ENCODE data around the gene KPNA1. TPM values are rescaled to one million over a fixed set of nuclear protein-coding genes. Genes with fewer than 3 reads are reported as not detected.

Gene KPNA1
- polyA plus RNA-seq, 3 donors = 18.0 to 41.2 (median 38.5) TPM

DNA sequence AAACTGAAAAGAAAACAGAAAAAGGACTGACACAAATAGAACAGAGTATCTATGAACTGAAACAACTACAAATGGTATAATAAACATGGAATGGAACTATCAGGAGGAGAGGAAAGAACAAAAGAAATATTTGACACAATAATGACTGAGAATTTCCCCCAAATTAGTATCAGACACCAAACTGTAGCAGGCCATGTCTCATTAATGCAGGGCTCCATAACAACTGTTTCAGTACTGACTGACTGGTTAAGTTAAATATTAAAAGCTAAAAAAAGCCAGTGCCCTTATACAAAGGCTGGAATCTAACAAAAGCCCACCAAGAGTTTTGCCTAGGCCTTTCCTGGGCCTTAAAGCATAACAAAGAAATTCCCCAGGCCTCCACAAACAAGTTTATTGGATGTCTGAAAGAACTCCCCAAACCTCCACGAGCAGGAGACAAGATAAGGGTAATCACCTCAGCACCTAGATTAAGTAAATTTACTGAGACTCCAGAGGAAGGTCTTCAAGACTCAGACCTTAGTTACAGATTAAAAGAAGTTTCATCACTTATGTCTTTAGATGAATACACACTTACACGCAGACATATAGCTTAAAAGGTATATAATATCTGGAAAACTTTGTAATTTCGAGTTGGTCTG, 45.7 kb downstream of the KPNA1 start:
- no peak overlapping the region for H3K4me3 ChIP-seq (replicated peaks in 1 of 3; ENCODE audit: low read depth in 2 of 3, low read length in 3 of 3)
- H3K79me2 ChIP-seq (ENCODE audit: insufficient read depth, low read length) = peaks cover 57% of the 10 kb centered on the region
- no peak for DNase-seq
- H4K20me1 ChIP-seq (ENCODE audit: insufficient read depth, low read length) = peaks cover 67% of the 10 kb centered on the region
- H2AFZ ChIP-seq (ENCODE audit: insufficient read depth, low read depth, low read length, poor library complexity, severe bottlenecking) = no peak overlapping the region
- no peaks in the 10 kb centered on the region for H3K9me3 ChIP-seq (replicated peaks in 1 of 2; ENCODE audit: control insufficient read depth in 1 of 2, insufficient read depth in 1 of 2, low read length in 2 of 2)
- Mint-ChIP-seq H3K4me3 (no peak overlapping the region), H3K27ac (peak overlapping the region in 2 of 7 donors; percentile 46 to 72), H3K9me3 (no peaks in the 10 kb centered on the region), H3K36me3 (peaks cover 24 to 25% of the 10 kb centered on the region in 2 donors), H3K4me1 (peaks cover 9% of the 10 kb centered on the region), H3K27me3 (ENCODE audit: low read depth in 3 of 3) (no peaks in the 10 kb centered on the region)
- peaks cover 10 to 41% of the 10 kb centered on the region in 2 donors for H3K36me3 ChIP-seq (replicated peaks in 1 of 2; ENCODE audit: control insufficient read depth in 1 of 2, insufficient read depth in 2 of 2, low read length in 2 of 2)
- no peaks in the 10 kb centered on the region for H3K4me1 ChIP-seq (ENCODE audit: control insufficient read depth in 1 of 2, insufficient read depth in 2 of 2, low read length in 2 of 2)
- TF ChIP-seq, protein P1, sequence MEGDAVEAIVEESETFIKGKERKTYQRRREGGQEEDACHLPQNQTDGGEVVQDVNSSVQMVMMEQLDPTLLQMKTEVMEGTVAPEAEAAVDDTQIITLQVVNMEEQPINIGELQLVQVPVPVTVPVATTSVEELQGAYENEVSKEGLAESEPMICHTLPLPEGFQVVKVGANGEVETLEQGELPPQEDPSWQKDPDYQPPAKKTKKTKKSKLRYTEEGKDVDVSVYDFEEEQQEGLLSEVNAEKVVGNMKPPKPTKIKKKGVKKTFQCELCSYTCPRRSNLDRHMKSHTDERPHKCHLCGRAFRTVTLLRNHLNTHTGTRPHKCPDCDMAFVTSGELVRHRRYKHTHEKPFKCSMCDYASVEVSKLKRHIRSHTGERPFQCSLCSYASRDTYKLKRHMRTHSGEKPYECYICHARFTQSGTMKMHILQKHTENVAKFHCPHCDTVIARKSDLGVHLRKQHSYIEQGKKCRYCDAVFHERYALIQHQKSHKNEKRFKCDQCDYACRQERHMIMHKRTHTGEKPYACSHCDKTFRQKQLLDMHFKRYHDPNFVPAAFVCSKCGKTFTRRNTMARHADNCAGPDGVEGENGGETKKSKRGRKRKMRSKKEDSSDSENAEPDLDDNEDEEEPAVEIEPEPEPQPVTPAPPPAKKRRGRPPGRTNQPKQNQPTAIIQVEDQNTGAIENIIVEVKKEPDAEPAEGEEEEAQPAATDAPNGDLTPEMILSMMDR (IDR thresholded peaks at IDR 0.05) = no peak
- no peak overlapping the region for H3K4me2 ChIP-seq (replicated peaks; ENCODE audit: extremely low read depth, low read length, poor library complexity, severe bottlenecking)
- no peaks in the 10 kb centered on the region for H3K27me3 ChIP-seq (ENCODE audit: control insufficient read depth in 2 of 2, insufficient read depth in 2 of 2, low read length in 2 of 2)
- WGBS (ENCODE audit: insufficient coverage) = no CpG with 5 or more reads among the region's 3 CpGs
- intact Hi-C loops (cut with micrococcal nuclease) = loop anchor here in 1 of 2 donors (10.0 kb wide), 1 partner anchor 46 kb away; the partner anchor contains the start of gene KPNA1
- no peak overlapping the region for H3K27ac ChIP-seq (ENCODE audit: low read depth in 1 of 2, low read length in 2 of 2)
- H3K9ac ChIP-seq (ENCODE audit: insufficient read depth, low read length, poor library complexity, severe bottlenecking) = no peak overlapping the region

DNA sequence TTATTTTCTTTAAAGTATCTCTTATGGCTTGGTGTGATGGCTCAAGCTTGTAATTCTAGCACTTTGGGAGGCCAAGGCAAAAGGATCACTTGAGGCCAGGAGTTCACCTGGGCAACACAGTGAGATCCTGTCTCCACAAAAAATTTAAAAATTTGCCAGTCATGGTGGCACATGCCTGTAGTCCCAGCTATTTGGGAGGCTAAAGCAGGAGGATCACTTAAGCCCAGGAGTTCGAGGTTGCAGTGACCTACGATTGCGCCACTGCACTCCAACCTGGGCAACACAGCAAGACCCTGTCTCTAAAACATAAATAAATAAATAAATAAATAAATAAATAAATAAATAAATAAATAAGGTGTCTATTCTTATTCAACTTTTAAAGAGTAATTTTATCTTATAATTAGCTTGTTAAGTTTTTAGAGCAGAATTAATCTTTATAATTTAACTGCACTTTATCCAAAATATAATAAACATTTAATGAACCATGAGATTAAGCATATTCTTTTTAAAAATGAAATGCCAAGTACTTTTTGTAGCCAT, 48.0 kb downstream of the KPNA1 start:
- Histone ChIP-seq H3K9me3 (replicated peaks in 1 of 2; ENCODE audit: control insufficient read depth in 1 of 2, insufficient read depth in 1 of 2, low read length in 2 of 2) (no peaks in the 10 kb centered on the region), H3K4me3 (replicated peaks in 1 of 3; ENCODE audit: low read depth in 2 of 3, low read length in 3 of 3) (no peak overlapping the region), H3K27me3 (ENCODE audit: control insufficient read depth in 2 of 2, insufficient read depth in 2 of 2, low read length in 2 of 2) (no peaks in the 10 kb centered on the region), H3K4me1 (ENCODE audit: control insufficient read depth in 1 of 2, insufficient read depth in 2 of 2, low read length in 2 of 2) (no peaks in the 10 kb centered on the region), H4K20me1 (ENCODE audit: insufficient read depth, low read length) (peaks cover 47% of the 10 kb centered on the region), H2AFZ (ENCODE audit: insufficient read depth, low read depth, low read length, poor library complexity, severe bottlenecking) (no peak overlapping the region), H3K79me2 (ENCODE audit: insufficient read depth, low read length) (peaks cover 35% of the 10 kb centered on the region), H3K27ac (ENCODE audit: low read depth in 1 of 2, low read length in 2 of 2) (no peak overlapping the region), H3K36me3 (replicated peaks in 1 of 2; ENCODE audit: control insufficient read depth in 1 of 2, insufficient read depth in 2 of 2, low read length in 2 of 2) (peaks cover 33 to 63% of the 10 kb centered on the region in 2 donors), H3K9ac (ENCODE audit: insufficient read depth, low read length, poor library complexity, severe bottlenecking) (no peak overlapping the region), H3K4me2 (replicated peaks; ENCODE audit: extremely low read depth, low read length, poor library complexity, severe bottlenecking) (no peak overlapping the region)
- Mint-ChIP-seq H3K27ac (no peak overlapping the region), H3K36me3 (peaks cover 46 to 48% of the 10 kb centered on the region in 2 donors), H3K27me3 (ENCODE audit: low read depth in 3 of 3) (no peaks in the 10 kb centered on the region), H3K4me3 (no peak overlapping the region), H3K4me1 (peaks cover 6% of the 10 kb centered on the region), H3K9me3 (no peaks in the 10 kb centered on the region)
- TF ChIP-seq, protein P1 (IDR thresholded peaks at IDR 0.05) = no peak
- no peak for DNase-seq
- WGBS (ENCODE audit: insufficient coverage) = no CpG with 5 or more reads among the region's 3 CpGs
- intact Hi-C loops (cut with micrococcal nuclease) = loop anchor here in 1 of 2 donors (10.0 kb wide), 1 partner anchor 48 kb away; the partner anchor contains the start of gene KPNA1
